ENCODE data around the gene MYL5. TPM values are rescaled to one million over a fixed set of nuclear protein-coding genes. Genes with fewer than 3 reads are reported as not detected.

The MYL5 gene
- total RNA-seq, 4 donors from 2014 or later = 20.3 to 199 (median 33.4) TPM

GRCh38 chr4:680551-680927 lies 6.2 kb downstream of the MYL5 start:
- Histone ChIP-seq H3K9me3 (no peaks in the 10 kb centered on the region), H3K4me3 (peak overlapping the region in 2 of 4 donors; percentile 39 to 51), H3K36me3 (no peaks in the 10 kb centered on the region), H3K4me1 (peaks cover 3 to 50% (median 43%) of the 10 kb centered on the region in 4 donors), H3K27me3 (no peaks in the 10 kb centered on the region), H3K27ac (peak overlapping the region; percentile 8 to 69 (median 29))
- peak; percentile 55 for DNase-seq
- 51 to 69% methylated on average over 9 to 17 of the region's 17 CpGs for WGBS, 2 donors (ENCODE audit: low coverage in 1 of 2)
- in situ Hi-C loops (cut with MboI; ENCODE audit: low pct_ligation_motif_present in 1 of 4, low pct_unique_long_range_greater_than_20kb in 1 of 4, low sequenced_read_pairs in 3 of 4) (no loop called here), intact Hi-C loops (cut with DNase I; ENCODE audit: low total_unique reads) (no loop called here)
- no peak for TF ChIP-seq POLR2AphosphoS5 (IDR thresholded peaks at IDR 0.05)
- TF ChIP-seq EP300 (IDR thresholded peaks at IDR 0.05; ENCODE audit: low read depth) = no peak
- no peak for TF ChIP-seq CTCF (IDR thresholded peaks at IDR 0.05)
- TF ChIP-seq POLR2A (IDR thresholded peaks at IDR 0.05) = no peak

GRCh38 chr4:680928-681645 lies 6.7 kb downstream of the MYL5 start:
- Histone ChIP-seq H3K27me3 (no peaks in the 10 kb centered on the region), H3K9me3 (no peaks in the 10 kb centered on the region), H3K27ac (peak overlapping the region; percentile 8 to 69 (median 29)), H3K4me1 (peaks cover 3 to 49% (median 42%) of the 10 kb centered on the region in 4 donors), H3K4me3 (peak overlapping the region; percentile 20 to 51 (median 44)), H3K36me3 (no peaks in the 10 kb centered on the region)
- intact Hi-C loops (cut with DNase I; ENCODE audit: low total_unique reads) = no loop called here
- 2 to 20% methylated on average over 4 to 18 of the region's 62 CpGs for WGBS, 2 donors (ENCODE audit: low coverage in 1 of 2)
- peak; percentile 83 for DNase-seq
- TF ChIP-seq POLR2A (IDR thresholded peaks at IDR 0.05) = peak; percentile 10
- TF ChIP-seq EP300 (IDR thresholded peaks at IDR 0.05; ENCODE audit: low read depth) = no peak
- TF ChIP-seq POLR2AphosphoS5 (IDR thresholded peaks at IDR 0.05) = peak in 1 of 3 donors; percentile 22
- TF ChIP-seq CTCF (IDR thresholded peaks at IDR 0.05) = no peak
- in situ Hi-C loops (cut with MboI; ENCODE audit: low pct_ligation_motif_present in 1 of 4, low pct_unique_long_range_greater_than_20kb in 1 of 4, low sequenced_read_pairs in 3 of 4) = no loop called here

- Histone ChIP-seq H3K9me3 (no peaks in the 10 kb centered on the region), H3K27ac (peak overlapping the region in 3 of 4 donors; percentile 26 to 48 (median 35))
- intact Hi-C loops (cut with DNase I; ENCODE audit: low total_unique reads) = no loop called here
Observed at GRCh38 chr4:681736-682451, 7.6 kb downstream of the MYL5 start.

More at GRCh38 chr4:681736-682451, 7.6 kb downstream of the MYL5 start:
- TF ChIP-seq POLR2A (IDR thresholded peaks at IDR 0.05) = no peak
- no peak for TF ChIP-seq CTCF (IDR thresholded peaks at IDR 0.05)
- TF ChIP-seq POLR2AphosphoS5 (IDR thresholded peaks at IDR 0.05) = peak in 1 of 3 donors; percentile 33
- TF ChIP-seq EP300 (IDR thresholded peaks at IDR 0.05; ENCODE audit: low read depth) = no peak
- H3K4me1 ChIP-seq = peaks cover 6 to 54% (median 46%) of the 10 kb centered on the region in 4 donors
- peak; percentile 90 for DNase-seq
- in situ Hi-C loops (cut with MboI; ENCODE audit: low pct_ligation_motif_present in 1 of 4, low pct_unique_long_range_greater_than_20kb in 1 of 4, low sequenced_read_pairs in 3 of 4) = no loop called here
- H3K36me3 ChIP-seq = no peaks in the 10 kb centered on the region
- no peaks in the 10 kb centered on the region for H3K27me3 ChIP-seq
- 33% methylated on average over 28 of the region's 58 CpGs; no CpG with 5 or more reads in 1 of the 2 donors for WGBS, 2 donors (ENCODE audit: low coverage in 1 of 2)
- H3K4me3 ChIP-seq = peak overlapping the region in 3 of 4 donors; percentile 9 to 32 (median 24)
